Measurements from ENCODE around the gene CHST9. TPM values are rescaled to one million over a fixed set of nuclear protein-coding genes. Genes with fewer than 3 reads are reported as not detected.

Gene CHST9
- polyA plus RNA-seq, 3 donors, result not detected

DNA sequence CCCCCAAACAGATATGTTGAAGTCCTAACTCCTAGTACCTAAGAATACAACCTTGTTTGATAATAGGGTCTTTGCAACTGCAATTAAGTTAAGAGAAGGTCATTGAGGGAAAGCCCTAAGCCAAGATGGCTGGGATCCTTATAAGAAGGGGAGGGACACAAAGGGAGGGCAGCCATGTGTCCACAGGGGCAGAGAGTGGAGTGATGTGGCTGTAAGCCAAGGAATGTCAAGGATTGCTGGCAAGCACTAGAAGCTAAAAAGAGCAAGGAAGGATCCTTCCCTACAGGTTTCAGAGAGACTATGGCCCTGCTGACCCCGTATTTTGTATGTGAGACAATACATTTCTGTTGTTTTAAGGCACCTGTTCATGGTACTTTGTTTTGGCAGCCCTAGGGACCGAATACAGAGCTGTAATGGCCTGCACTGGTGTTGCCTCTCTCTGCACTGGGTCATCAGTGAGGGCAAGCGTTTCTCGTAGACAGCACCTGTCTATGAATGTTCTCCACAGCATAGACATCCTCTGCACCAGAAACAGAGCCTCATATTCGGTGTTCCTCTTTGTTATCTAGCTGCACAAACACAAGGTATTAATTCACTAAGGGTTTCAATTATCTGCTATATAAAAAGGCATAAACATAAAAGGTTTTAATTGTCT, 244.2 kb downstream of the CHST9 start:
- H3K36me3 Mint-ChIP-seq, result no peaks in the 10 kb centered on the region
- WGBS (ENCODE audit: insufficient coverage), result 92% methylated on average over 4 of the region's 5 CpGs

DNA sequence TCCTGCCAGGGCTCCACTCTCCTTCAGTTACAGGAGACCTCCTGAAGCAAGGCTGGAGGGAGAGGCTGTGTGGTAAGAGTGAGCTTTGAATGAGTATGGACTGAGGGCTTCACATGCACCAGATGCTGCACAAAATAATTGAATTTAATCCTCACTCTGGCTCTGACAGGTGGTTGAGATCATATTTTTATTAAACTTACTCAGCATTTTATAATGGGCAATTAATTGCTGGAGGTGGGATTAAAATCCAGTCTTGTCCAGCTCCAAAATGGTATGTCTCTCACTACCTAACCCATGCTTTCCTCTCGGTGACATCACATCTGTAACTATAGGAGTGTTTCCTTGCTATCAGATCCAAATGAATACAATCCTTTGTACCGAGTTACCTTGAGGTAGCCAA, 253.4 kb downstream of the CHST9 start:
- H3K9me3 Mint-ChIP-seq, result peaks cover 0 to 6% (median 2%) of the 10 kb centered on the region in 7 donors
- no peaks in the 10 kb centered on the region for H3K36me3 ChIP-seq (replicated peaks in 1 of 2; ENCODE audit: control insufficient read depth in 1 of 2, insufficient read depth in 2 of 2, low read length in 2 of 2)
- no peak overlapping the region for H3K4me2 ChIP-seq (replicated peaks; ENCODE audit: extremely low read depth, low read length, poor library complexity, severe bottlenecking)
- TF ChIP-seq CTCF (IDR thresholded peaks at IDR 0.05), result no peak
- H3K4me3 Mint-ChIP-seq, result no peak overlapping the region
- H2AFZ ChIP-seq (ENCODE audit: insufficient read depth, low read depth, low read length, poor library complexity, severe bottlenecking), result no peak overlapping the region
- peaks cover 7% of the 10 kb centered on the region for H3K4me1 Mint-ChIP-seq
- H3K9me3 ChIP-seq (replicated peaks in 1 of 2; ENCODE audit: control insufficient read depth in 1 of 2, insufficient read depth in 1 of 2, low read length in 2 of 2), result no peaks in the 10 kb centered on the region
- H3K36me3 Mint-ChIP-seq, result no peaks in the 10 kb centered on the region
- no peak overlapping the region for H3K27ac Mint-ChIP-seq
- no peaks in the 10 kb centered on the region for H3K4me1 ChIP-seq (ENCODE audit: control insufficient read depth in 1 of 2, insufficient read depth in 2 of 2, low read length in 2 of 2)
- no peak overlapping the region for H3K27ac ChIP-seq (ENCODE audit: low read depth in 1 of 2, low read length in 2 of 2)
- peaks cover 0 to 4% (median 0%) of the 10 kb centered on the region in 3 donors for H3K27me3 Mint-ChIP-seq (ENCODE audit: low read depth in 3 of 3)
- no CpG with 5 or more reads among the region's 2 CpGs for WGBS (ENCODE audit: insufficient coverage)
- no peaks in the 10 kb centered on the region for H3K79me2 ChIP-seq (ENCODE audit: insufficient read depth, low read length)
- intact Hi-C loops (cut with micrococcal nuclease), result no loop called here
- H4K20me1 ChIP-seq (ENCODE audit: insufficient read depth, low read length), result no peaks in the 10 kb centered on the region
- no peak overlapping the region for H3K4me3 ChIP-seq (replicated peaks in 1 of 3; ENCODE audit: low read depth in 2 of 3, low read length in 3 of 3)
- H3K27me3 ChIP-seq (ENCODE audit: control insufficient read depth in 2 of 2, insufficient read depth in 2 of 2, low read length in 2 of 2), result peaks cover 0 to 2% of the 10 kb centered on the region in 2 donors
- no peak overlapping the region for H3K9ac ChIP-seq (ENCODE audit: insufficient read depth, low read length, poor library complexity, severe bottlenecking)
- no peak for DNase-seq

More for the DNA sequence above, 244.2 kb downstream of the CHST9 start:
- DNase-seq, result no peak
- no peak overlapping the region for H3K27ac ChIP-seq (ENCODE audit: low read depth in 1 of 2, low read length in 2 of 2)
- no peak for TF ChIP-seq CTCF (IDR thresholded peaks at IDR 0.05)
- no peak overlapping the region for H3K4me2 ChIP-seq (replicated peaks; ENCODE audit: extremely low read depth, low read length, poor library complexity, severe bottlenecking)
- no peaks in the 10 kb centered on the region for H3K36me3 ChIP-seq (replicated peaks in 1 of 2; ENCODE audit: control insufficient read depth in 1 of 2, insufficient read depth in 2 of 2, low read length in 2 of 2)
- H4K20me1 ChIP-seq (ENCODE audit: insufficient read depth, low read length), result no peaks in the 10 kb centered on the region
- H3K4me1 ChIP-seq (ENCODE audit: control insufficient read depth in 1 of 2, insufficient read depth in 2 of 2, low read length in 2 of 2), result no peaks in the 10 kb centered on the region
- no peaks in the 10 kb centered on the region for H3K9me3 ChIP-seq (replicated peaks in 1 of 2; ENCODE audit: control insufficient read depth in 1 of 2, insufficient read depth in 1 of 2, low read length in 2 of 2)
- peaks cover 0 to 2% of the 10 kb centered on the region in 2 donors for H3K27me3 ChIP-seq (ENCODE audit: control insufficient read depth in 2 of 2, insufficient read depth in 2 of 2, low read length in 2 of 2)
- H3K79me2 ChIP-seq (ENCODE audit: insufficient read depth, low read length), result no peaks in the 10 kb centered on the region
- Mint-ChIP-seq H3K4me3 (no peak overlapping the region), H3K4me1 (no peaks in the 10 kb centered on the region), H3K27ac (no peak overlapping the region), H3K9me3 (peaks cover 0 to 5% (median 0%) of the 10 kb centered on the region in 7 donors), H3K27me3 (ENCODE audit: low read depth in 3 of 3) (peaks cover 1 to 5% (median 3%) of the 10 kb centered on the region in 3 donors)
- intact Hi-C loops (cut with micrococcal nuclease), result no loop called here
- no peak overlapping the region for H3K4me3 ChIP-seq (replicated peaks in 1 of 3; ENCODE audit: low read depth in 2 of 3, low read length in 3 of 3)
- no peak overlapping the region for H3K9ac ChIP-seq (ENCODE audit: insufficient read depth, low read length, poor library complexity, severe bottlenecking)
- no peak overlapping the region for H2AFZ ChIP-seq (ENCODE audit: insufficient read depth, low read depth, low read length, poor library complexity, severe bottlenecking)
